MCF 10A (cell line): Measurements from ENCODE around the gene KLHL12. TPM values are rescaled to one million over a fixed set of nuclear protein-coding genes. Genes with fewer than 3 reads are reported as not detected.

Source experiments
- BruUV-seq: library from RNA; stranded (reverse); fragments of 400-500 nt; replicated peaks from 2 replicates; lab custom pipeline; 2021; lab: Mats Ljungman, UMichigan
- CTCF ChIA-PET: fragments of 300-600 bp; sonication (Branson Sonifier 250); formaldehyde crosslinking; extraction: SDS; loops from one replicate; lab custom pipeline; 2021; ENCODE audit warnings: antibody characterized with exemption, inconsistent platforms; lab: Yijun Ruan, JAX
- POLR2A ChIA-PET: fragments of 300-600, 350-650 bp; sonication (Branson Sonifier 250); formaldehyde crosslinking; extraction: SDS; loops from one replicate; lab custom pipeline; 2020; ENCODE audit warnings: antibody characterized with exemption, inconsistent platforms; lab: Yijun Ruan, JAX
- DNase-seq: peaks from one replicate; pipeline ENCODE4 v3.0.0-alpha.2; 2018; ENCODE audit not compliant: unreplicated experiment
- H3K27ac Mint-ChIP-seq: one replicate; pipeline ENCODE4 v1.8.0; 2022; ENCODE audit warnings: mild to moderate bottlenecking, low read depth, mixed read lengths; ENCODE audit not compliant: unreplicated experiment
- H3K27me3 Mint-ChIP-seq: one replicate; pipeline ENCODE4 v1.8.0; 2022; ENCODE audit warnings: mixed read lengths; ENCODE audit not compliant: insufficient read depth, unreplicated experiment
- H3K36me3 Mint-ChIP-seq: one replicate; pipeline ENCODE4 v1.8.0; 2022; ENCODE audit warnings: mild to moderate bottlenecking, moderate library complexity, mixed read lengths; ENCODE audit not compliant: insufficient read depth, unreplicated experiment
- H3K4me1 Mint-ChIP-seq: one replicate; pipeline ENCODE4 v1.8.0; 2022; ENCODE audit warnings: mixed read lengths; ENCODE audit not compliant: insufficient read depth, unreplicated experiment
- H3K4me3 Mint-ChIP-seq: one replicate; pipeline ENCODE4 v1.8.0; 2022; ENCODE audit warnings: mild to moderate bottlenecking, moderate library complexity, mixed read lengths; ENCODE audit not compliant: unreplicated experiment
- H3K9me3 Mint-ChIP-seq: one replicate; pipeline ENCODE4 v1.8.0; 2022; ENCODE audit warnings: mixed read lengths; ENCODE audit not compliant: unreplicated experiment
- intact Hi-C: fragments of 100-400 bp; cut with micrococcal nuclease; formaldehyde crosslinking; loops from 2 replicates; pipeline ENCODE4 v1.14.1; 2022
- total RNA-seq: library from RNA; stranded (reverse); gene quantifications from 2 replicates; pipeline ENCODE4 v1.2.3, GENCODE V29; 2022
- TF ChIP-seq, protein P1 (sequence below): fragments of 200-600 bp; IDR thresholded peaks from one replicate; pipeline ENCODE4 v1.8.0; 2022; ENCODE audit warnings: antibody characterized with exemption, mild to moderate bottlenecking; ENCODE audit not compliant: unreplicated experiment

Gene KLHL12
- total RNA-seq, 1 experiment from 2014 or later = 51.0 TPM

DNA sequence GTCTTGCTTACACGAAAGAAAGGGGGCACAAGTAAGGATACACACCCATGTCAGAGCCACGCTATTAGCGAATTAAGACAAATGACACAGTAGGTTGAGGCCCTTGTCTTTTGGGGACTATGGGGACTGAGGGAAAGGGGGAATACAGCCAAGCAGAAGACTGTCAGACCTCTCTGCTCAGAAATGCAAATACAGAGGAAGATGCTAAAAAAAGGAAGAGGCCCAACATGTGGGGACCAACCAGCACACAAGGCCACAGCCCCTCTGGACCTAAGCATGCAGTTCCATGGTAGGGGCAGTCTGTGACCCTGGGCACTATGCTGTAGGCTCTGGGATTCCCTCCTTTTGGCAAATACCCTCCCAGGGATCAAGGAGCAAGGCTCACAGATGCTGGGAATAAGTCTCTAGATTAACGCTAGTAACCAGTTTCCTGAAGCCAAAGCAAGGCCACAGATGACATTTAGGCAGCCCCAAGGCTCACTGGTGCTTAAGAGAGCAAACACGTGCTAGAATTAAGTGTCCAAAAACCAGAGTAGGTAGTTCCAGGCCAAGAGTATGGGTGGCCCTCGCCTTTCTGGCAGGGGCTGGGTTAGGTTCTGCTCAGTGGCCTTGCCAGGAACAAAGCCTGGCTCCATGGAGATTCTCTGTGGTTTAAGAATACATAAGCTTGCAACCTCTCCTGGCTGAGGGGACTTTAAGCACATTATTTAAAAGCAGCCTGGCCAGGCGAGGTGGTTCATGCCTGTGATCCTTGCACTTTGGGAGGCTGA lies 76.3 kb downstream of the KLHL12 start:
- intact Hi-C loops = loop anchor here (5.0 kb wide), 1 partner anchor 83 kb away; no protein-coding TSS in a partner anchor
- H3K27me3 Mint-ChIP-seq = no peaks in the 10 kb centered on the region
- H3K27ac Mint-ChIP-seq = no peak overlapping the region
- ChIA-PET CTCF (interaction anchor here (0.7 to 1.8 kb wide), 7 partner anchors 9 to 59 kb away, joined by 3 to 13 read pairs (median 4); no protein-coding TSS in a partner anchor), POLR2A (interaction anchor here (1.2 kb wide), 1 partner anchor 10 kb away, joined by 4 read pairs; no protein-coding TSS in a partner anchor)
- no TSS peak for BruUV-seq
- no peaks in the 10 kb centered on the region for H3K4me1 Mint-ChIP-seq
- H3K4me3 Mint-ChIP-seq = no peak overlapping the region
- H3K36me3 Mint-ChIP-seq = no peaks in the 10 kb centered on the region
- no peak for DNase-seq
- TF ChIP-seq, protein P1, sequence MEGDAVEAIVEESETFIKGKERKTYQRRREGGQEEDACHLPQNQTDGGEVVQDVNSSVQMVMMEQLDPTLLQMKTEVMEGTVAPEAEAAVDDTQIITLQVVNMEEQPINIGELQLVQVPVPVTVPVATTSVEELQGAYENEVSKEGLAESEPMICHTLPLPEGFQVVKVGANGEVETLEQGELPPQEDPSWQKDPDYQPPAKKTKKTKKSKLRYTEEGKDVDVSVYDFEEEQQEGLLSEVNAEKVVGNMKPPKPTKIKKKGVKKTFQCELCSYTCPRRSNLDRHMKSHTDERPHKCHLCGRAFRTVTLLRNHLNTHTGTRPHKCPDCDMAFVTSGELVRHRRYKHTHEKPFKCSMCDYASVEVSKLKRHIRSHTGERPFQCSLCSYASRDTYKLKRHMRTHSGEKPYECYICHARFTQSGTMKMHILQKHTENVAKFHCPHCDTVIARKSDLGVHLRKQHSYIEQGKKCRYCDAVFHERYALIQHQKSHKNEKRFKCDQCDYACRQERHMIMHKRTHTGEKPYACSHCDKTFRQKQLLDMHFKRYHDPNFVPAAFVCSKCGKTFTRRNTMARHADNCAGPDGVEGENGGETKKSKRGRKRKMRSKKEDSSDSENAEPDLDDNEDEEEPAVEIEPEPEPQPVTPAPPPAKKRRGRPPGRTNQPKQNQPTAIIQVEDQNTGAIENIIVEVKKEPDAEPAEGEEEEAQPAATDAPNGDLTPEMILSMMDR = no peak
- no peaks in the 10 kb centered on the region for H3K9me3 Mint-ChIP-seq

GRCh38 chr1:202848191-202848542 lies 78.9 kb downstream of the KLHL12 start:
- H3K4me3 Mint-ChIP-seq = no peak overlapping the region

DNA sequence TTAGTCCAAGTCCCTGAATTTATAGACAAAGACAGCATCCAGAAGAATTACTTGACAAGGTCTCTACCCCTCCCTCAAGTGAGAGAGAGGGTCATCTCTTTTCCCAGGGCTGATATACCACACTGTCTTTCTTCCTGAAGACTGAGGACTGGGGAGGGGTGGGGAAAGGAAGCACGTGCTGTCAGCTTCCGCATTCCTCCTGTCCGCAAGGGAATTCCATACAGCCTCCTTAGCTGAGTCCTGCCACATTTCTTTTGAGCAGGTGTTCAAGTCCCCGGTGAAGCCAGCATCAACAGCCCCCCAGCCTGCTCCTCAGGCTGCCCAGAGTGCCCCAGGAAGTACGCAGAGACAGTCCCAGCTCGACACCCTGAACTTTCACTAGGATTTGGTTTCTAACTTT lies 82.1 kb downstream of the KLHL12 start:
- Mint-ChIP-seq H3K4me3 (no peak overlapping the region), H3K36me3 (no peaks in the 10 kb centered on the region), H3K27ac (no peak overlapping the region), H3K9me3 (no peaks in the 10 kb centered on the region), H3K4me1 (no peaks in the 10 kb centered on the region), H3K27me3 (no peaks in the 10 kb centered on the region)
- ChIA-PET CTCF (interaction anchor here (1.0 to 1.4 kb wide), 3 partner anchors 16 to 154 kb away, joined by 3 to 4 read pairs (median 4); no protein-coding TSS in a partner anchor), POLR2A (interaction anchor here (0.9 to 1.7 kb wide), 2 partner anchors 37 to 40 kb away, joined by 3 to 7 read pairs; partner anchors contain the start of gene KDM5B)
- intact Hi-C loops = no loop called here
- no TSS peak for BruUV-seq
- no peak for DNase-seq
- TF ChIP-seq, protein P1 = no peak

More at GRCh38 chr1:202848191-202848542, 78.9 kb downstream of the KLHL12 start:
- ChIA-PET POLR2A (interaction anchor here (0.7 to 1.9 kb wide), 3 partner anchors 14 to 1173 kb away, joined by 3 to 5 read pairs (median 3); partner anchors contain the start of gene PCAT6), CTCF (interaction anchor here (0.9 to 1.2 kb wide), 3 partner anchors 10 to 43 kb away, joined by 3 to 4 read pairs (median 3); no protein-coding TSS in a partner anchor)
- TF ChIP-seq, protein P1 = no peak
- no TSS peak for BruUV-seq
- DNase-seq = no peak
- Mint-ChIP-seq H3K9me3 (no peaks in the 10 kb centered on the region), H3K27me3 (no peaks in the 10 kb centered on the region), H3K4me1 (no peaks in the 10 kb centered on the region), H3K27ac (no peak overlapping the region), H3K36me3 (no peaks in the 10 kb centered on the region)
- intact Hi-C loops = no loop called here

DNA sequence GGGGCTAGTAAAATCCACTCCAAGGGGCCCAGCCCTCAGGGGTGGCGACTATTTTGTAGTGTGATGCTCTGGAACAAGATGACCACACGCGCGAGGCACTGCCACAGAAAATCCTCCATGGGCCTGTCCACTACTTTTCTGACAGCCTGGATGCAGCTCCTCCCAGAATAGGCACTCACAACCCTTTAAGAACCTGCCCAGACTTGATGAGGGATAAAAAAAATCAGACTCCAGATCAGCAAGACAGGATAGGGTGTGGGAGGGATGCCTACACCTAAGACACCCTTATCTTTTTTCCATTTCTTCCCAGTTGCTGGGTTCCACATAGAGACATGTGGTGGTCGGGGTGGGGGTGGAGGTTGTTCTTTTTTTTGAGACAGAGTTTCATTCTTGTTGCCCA lies 82.8 kb downstream of the KLHL12 start:
- no TSS peak for BruUV-seq
- intact Hi-C loops = no loop called here
- no peaks in the 10 kb centered on the region for H3K9me3 Mint-ChIP-seq
- POLR2A ChIA-PET = interaction anchor here (0.6 to 1.7 kb wide), 5 partner anchors 9 to 556 kb away, joined by 3 to 7 read pairs (median 6); partner anchors contain the start of gene KDM5B
- CTCF ChIA-PET = interaction anchor here (0.7 to 1.5 kb wide), 6 partner anchors 9 to 154 kb away, joined by 3 to 5 read pairs (median 4); partner anchors contain the start of gene PCAT6
- no peak for DNase-seq
- TF ChIP-seq, protein P1 = no peak
- no peaks in the 10 kb centered on the region for H3K27me3 Mint-ChIP-seq
- H3K4me3 Mint-ChIP-seq = no peak overlapping the region
- H3K4me1 Mint-ChIP-seq = no peaks in the 10 kb centered on the region
- H3K27ac Mint-ChIP-seq = no peak overlapping the region
- H3K36me3 Mint-ChIP-seq = no peaks in the 10 kb centered on the region
